Caco-2 (cell line): ENCODE data around the gene KRT6A. TPM values are rescaled to one million over a fixed set of nuclear protein-coding genes. Genes with fewer than 3 reads are reported as not detected.
"Not testable (repeated sequence)": the region's sequence is repeated elsewhere in the genome, so short reads cannot be mapped to it uniquely, and the experiment has no call there.

Experiments used
- BruUV-seq: library from RNA; stranded (reverse); fragments of 400-500 nt; replicated peaks from 2 replicates; lab custom pipeline; 2021; lab: Mats Ljungman, UMichigan
- CTCF ChIA-PET: fragments of 300-600 bp; sonication (Branson Sonifier 250); formaldehyde crosslinking; loops from one replicate; lab custom pipeline; 2022; ENCODE audit warnings: antibody characterized with exemption; lab: Charles Lee
- POLR2A ChIA-PET: fragments of 300-600 bp; sonication (Branson Sonifier 250); formaldehyde crosslinking; loops from one replicate; lab custom pipeline; 2022; ENCODE audit warnings: antibody characterized with exemption; lab: Charles Lee
- DNase-seq, 2 experiments: peaks; one replicate each; pipeline versions ENCODE4 v3.0.0 to v3.0.0-alpha.2; 2020 to 2022
- H3K27me3 ChIP-seq: replicated peaks from 2 replicates; pipeline ENCODE4 v1.6.0; 2011; ENCODE audit warnings: low read length; ENCODE audit not compliant: control insufficient read depth, insufficient read depth
- H3K36me3 ChIP-seq: 2 replicates; pipeline ENCODE4 v1.5.1; 2011; ENCODE audit warnings: low read length; ENCODE audit not compliant: control insufficient read depth, insufficient read depth
- H3K4me1 ChIP-seq: fragments of 250-450 bp; sonication (Bioruptor Pico); 2 replicates; pipeline ENCODE4 v1.5.1; 2020; ENCODE audit warnings: mild to moderate bottlenecking
- H3K4me3 ChIP-seq: 2 replicates; pipeline ENCODE4 v1.5.1; 2011; ENCODE audit warnings: low read depth, mild to moderate bottlenecking, control low read depth, low read length
- H3K9me3 ChIP-seq: fragments of 250-450 bp; sonication (Bioruptor Pico); 2 replicates; pipeline ENCODE4 v1.5.1; 2020; ENCODE audit warnings: mild to moderate bottlenecking, moderate library complexity
- H3K27ac Mint-ChIP-seq: one replicate; pipeline ENCODE4 v1.8.0; 2022; ENCODE audit warnings: mixed read lengths; ENCODE audit not compliant: unreplicated experiment
- H3K27me3 Mint-ChIP-seq: one replicate; pipeline ENCODE4 v1.8.0; 2022; ENCODE audit warnings: mixed read lengths; ENCODE audit not compliant: insufficient read depth, unreplicated experiment
- H3K36me3 Mint-ChIP-seq: one replicate; pipeline ENCODE4 v1.8.0; 2022; ENCODE audit warnings: mild to moderate bottlenecking, mixed read lengths; ENCODE audit not compliant: insufficient read depth, unreplicated experiment
- H3K4me1 Mint-ChIP-seq: one replicate; pipeline ENCODE4 v1.8.0; 2022; ENCODE audit warnings: low read depth, mixed read lengths; ENCODE audit not compliant: unreplicated experiment
- H3K4me3 Mint-ChIP-seq: one replicate; pipeline ENCODE4 v1.8.0; 2022; ENCODE audit warnings: mild to moderate bottlenecking, moderate library complexity, mixed read lengths; ENCODE audit not compliant: unreplicated experiment
- H3K9me3 Mint-ChIP-seq: one replicate; pipeline ENCODE4 v1.8.0; 2022; ENCODE audit warnings: mixed read lengths; ENCODE audit not compliant: unreplicated experiment
- intact Hi-C: fragments of 100-400 bp; cut with micrococcal nuclease; formaldehyde crosslinking; loops from one replicate; pipeline ENCODE4 v1.10.0; 2022; ENCODE audit not compliant: unreplicated experiment
- total RNA-seq: library from RNA; stranded (reverse); gene quantifications from 2 replicates; pipeline ENCODE4 v1.2.3, GENCODE V29; 2022
- TF ChIP-seq, protein P1 (sequence below), 2 experiments: fragments of 200-600 bp in 1 of 2; IDR thresholded peaks; 1 replicate in 1 of 2; 2 replicates in 1 of 2; pipeline versions ENCODE4 v1.5.1 to v1.8.0; 2011 to 2022; ENCODE audit warnings: antibody characterized with exemption in 1 of 2, control low read depth in 1 of 2, inconsistent platforms in 1 of 2, low read depth in 1 of 2, low read length in 1 of 2, mild to moderate bottlenecking in 1 of 2, moderate library complexity in 1 of 2; ENCODE audit not compliant: insufficient read depth in 1 of 2, severe bottlenecking in 1 of 2, unreplicated experiment in 1 of 2

The KRT6A gene
- total RNA-seq, 1 experiment from 2014 or later: 0.14 TPM

DNA sequence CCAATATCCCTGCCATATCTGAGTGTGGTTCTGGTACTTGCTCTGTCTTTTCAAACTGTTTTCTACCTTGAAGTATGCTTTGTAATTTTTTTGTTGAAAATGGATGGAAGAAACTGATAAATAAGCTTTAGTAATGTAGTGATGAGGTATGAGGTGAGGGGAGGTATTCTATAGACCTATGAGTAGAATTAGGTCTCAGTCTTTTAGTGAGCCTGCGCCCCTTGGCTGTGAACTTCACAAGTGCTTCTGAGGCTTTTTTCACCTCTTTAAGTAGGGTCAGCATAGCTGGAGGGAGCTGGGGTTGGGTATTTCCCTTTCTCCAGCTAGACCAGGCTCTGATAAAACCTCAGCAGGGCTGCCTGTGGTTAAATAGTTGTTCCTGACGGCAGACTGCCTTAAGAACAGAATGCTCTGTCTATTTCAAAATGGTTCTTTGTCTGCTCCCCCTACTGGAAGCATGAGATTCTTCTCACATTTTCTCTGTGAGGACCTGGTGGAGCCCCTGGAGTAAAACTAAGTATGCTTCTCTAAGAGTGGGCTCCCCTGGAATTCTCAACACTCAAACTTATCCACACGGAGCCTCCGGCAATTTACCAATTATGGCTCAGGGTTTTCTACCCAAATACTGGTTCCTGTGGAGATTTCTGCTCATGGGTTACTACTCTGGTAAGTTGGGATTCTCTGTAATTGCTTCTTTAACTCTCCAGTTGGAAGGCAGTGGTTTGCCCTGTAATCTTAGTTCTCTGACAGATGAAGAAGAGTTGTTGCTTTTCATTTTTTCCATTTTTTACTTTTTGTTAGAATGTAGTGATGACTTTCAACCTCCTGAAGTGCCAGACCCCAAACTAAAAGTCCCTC, 14.0 kb upstream of the KRT6A start:
- no peak overlapping the region for H3K27ac Mint-ChIP-seq
- H3K9me3 Mint-ChIP-seq: peaks cover 9% of the 10 kb centered on the region
- intact Hi-C loops: loop anchor here (1.0 kb wide), 2 partner anchors 135 to 351 kb away; no protein-coding TSS in a partner anchor
- no peak overlapping the region for H3K4me3 Mint-ChIP-seq
- CTCF ChIA-PET: interaction anchor here (0.7 to 1.6 kb wide), 2 partner anchors 15 to 111 kb away, joined by 3 read pairs; no protein-coding TSS in a partner anchor
- Histone ChIP-seq H3K36me3 (no peaks in the 10 kb centered on the region), H3K27me3 (no peaks in the 10 kb centered on the region), H3K4me3 (no peak overlapping the region), H3K4me1 (no peaks in the 10 kb centered on the region), H3K9me3 (0 out of 2 replicates have a peak, but pooled peaks cover 8% of the 10 kb centered on the region)
- no peaks in the 10 kb centered on the region for H3K36me3 Mint-ChIP-seq
- peak in 1 of 2 experiments; percentile 40 for DNase-seq
- POLR2A ChIA-PET: no interaction called here
- no TSS peak for BruUV-seq
- H3K27me3 Mint-ChIP-seq: peaks cover 17% of the 10 kb centered on the region
- no peaks in the 10 kb centered on the region for H3K4me1 Mint-ChIP-seq
- TF ChIP-seq, protein P1, sequence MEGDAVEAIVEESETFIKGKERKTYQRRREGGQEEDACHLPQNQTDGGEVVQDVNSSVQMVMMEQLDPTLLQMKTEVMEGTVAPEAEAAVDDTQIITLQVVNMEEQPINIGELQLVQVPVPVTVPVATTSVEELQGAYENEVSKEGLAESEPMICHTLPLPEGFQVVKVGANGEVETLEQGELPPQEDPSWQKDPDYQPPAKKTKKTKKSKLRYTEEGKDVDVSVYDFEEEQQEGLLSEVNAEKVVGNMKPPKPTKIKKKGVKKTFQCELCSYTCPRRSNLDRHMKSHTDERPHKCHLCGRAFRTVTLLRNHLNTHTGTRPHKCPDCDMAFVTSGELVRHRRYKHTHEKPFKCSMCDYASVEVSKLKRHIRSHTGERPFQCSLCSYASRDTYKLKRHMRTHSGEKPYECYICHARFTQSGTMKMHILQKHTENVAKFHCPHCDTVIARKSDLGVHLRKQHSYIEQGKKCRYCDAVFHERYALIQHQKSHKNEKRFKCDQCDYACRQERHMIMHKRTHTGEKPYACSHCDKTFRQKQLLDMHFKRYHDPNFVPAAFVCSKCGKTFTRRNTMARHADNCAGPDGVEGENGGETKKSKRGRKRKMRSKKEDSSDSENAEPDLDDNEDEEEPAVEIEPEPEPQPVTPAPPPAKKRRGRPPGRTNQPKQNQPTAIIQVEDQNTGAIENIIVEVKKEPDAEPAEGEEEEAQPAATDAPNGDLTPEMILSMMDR (IDR thresholded peaks at IDR 0.05; ENCODE audit: insufficient read depth in 1 of 2, low read depth in 1 of 2, low read length in 1 of 2, severe bottlenecking in 1 of 2, unreplicated experiment in 1 of 2): peak; percentile 54 to 68

DNA sequence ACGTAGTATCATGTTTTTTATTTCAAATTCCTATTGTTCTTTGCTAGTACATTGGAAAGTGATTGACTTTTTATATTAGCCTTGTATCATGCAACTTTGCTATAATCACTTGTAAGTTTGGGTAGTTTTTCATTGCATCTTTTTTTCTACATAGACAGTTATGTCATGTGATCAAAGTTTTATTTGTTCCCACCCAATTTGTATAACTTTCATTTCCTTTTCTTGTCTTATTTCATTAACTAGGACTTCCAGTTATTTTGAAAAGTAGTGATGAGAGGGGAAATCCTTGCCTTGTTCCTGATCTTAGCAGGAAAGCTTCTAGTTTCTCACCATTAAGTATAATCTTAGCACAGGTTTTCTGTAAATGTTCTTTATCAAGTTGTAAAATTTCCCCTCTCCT, 9.8 kb upstream of the KRT6A start:
- no peak for DNase-seq
- H3K27ac Mint-ChIP-seq: no peak overlapping the region
- intact Hi-C loops: no loop called here
- Histone ChIP-seq H3K4me3 (no peak overlapping the region), H3K9me3 (no peaks in the 10 kb centered on the region), H3K27me3 (no peaks in the 10 kb centered on the region), H3K4me1 (no peaks in the 10 kb centered on the region), H3K36me3 (no peaks in the 10 kb centered on the region)
- peaks cover 6% of the 10 kb centered on the region for H3K9me3 Mint-ChIP-seq
- no TSS peak for BruUV-seq
- ChIA-PET CTCF (no interaction called here), POLR2A (no interaction called here)
- H3K4me3 Mint-ChIP-seq: no peak overlapping the region
- TF ChIP-seq, protein P1 (IDR thresholded peaks at IDR 0.05; ENCODE audit: insufficient read depth in 1 of 2, low read depth in 1 of 2, low read length in 1 of 2, severe bottlenecking in 1 of 2, unreplicated experiment in 1 of 2): no peak
- no peaks in the 10 kb centered on the region for H3K4me1 Mint-ChIP-seq
- H3K36me3 Mint-ChIP-seq: no peaks in the 10 kb centered on the region
- H3K27me3 Mint-ChIP-seq: peaks cover 10% of the 10 kb centered on the region

DNA sequence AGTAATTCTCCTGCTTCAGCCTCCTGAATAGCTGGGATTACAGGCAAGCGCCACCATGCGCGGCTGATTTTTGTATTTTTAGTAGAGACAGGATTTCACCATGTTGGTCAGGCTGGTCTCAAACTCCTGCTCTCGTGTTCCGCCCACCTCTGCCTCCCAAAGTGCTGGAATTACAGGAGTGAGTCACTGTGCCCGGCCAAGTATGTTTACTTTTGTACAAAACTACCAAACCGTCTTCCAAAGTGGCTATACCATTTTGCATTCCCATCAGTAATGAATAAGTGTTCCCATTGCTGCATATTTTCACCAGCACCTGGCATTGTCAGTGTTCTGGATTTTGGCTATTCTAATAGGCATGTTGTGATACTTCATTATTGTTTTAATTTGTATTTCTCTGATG, 8.4 kb upstream of the KRT6A start:
- H3K27me3 ChIP-seq: no peaks in the 10 kb centered on the region
- ChIA-PET POLR2A (no interaction called here), CTCF (no interaction called here)
- H3K4me1 ChIP-seq: peaks cover 9% of the 10 kb centered on the region
- no peak for DNase-seq
- Mint-ChIP-seq H3K27me3 (peaks cover 7% of the 10 kb centered on the region), H3K4me1 (peaks cover 2% of the 10 kb centered on the region), H3K4me3 (no peak overlapping the region), H3K36me3 (no peaks in the 10 kb centered on the region), H3K27ac (no peak overlapping the region), H3K9me3 (peaks cover 6% of the 10 kb centered on the region)
- intact Hi-C loops: no loop called here
- no peak overlapping the region for H3K4me3 ChIP-seq
- TF ChIP-seq, protein P1 (IDR thresholded peaks at IDR 0.05; ENCODE audit: insufficient read depth in 1 of 2, low read depth in 1 of 2, low read length in 1 of 2, severe bottlenecking in 1 of 2, unreplicated experiment in 1 of 2): no peak
- no peaks in the 10 kb centered on the region for H3K9me3 ChIP-seq
- BruUV-seq: no TSS peak
- no peaks in the 10 kb centered on the region for H3K36me3 ChIP-seq

DNA sequence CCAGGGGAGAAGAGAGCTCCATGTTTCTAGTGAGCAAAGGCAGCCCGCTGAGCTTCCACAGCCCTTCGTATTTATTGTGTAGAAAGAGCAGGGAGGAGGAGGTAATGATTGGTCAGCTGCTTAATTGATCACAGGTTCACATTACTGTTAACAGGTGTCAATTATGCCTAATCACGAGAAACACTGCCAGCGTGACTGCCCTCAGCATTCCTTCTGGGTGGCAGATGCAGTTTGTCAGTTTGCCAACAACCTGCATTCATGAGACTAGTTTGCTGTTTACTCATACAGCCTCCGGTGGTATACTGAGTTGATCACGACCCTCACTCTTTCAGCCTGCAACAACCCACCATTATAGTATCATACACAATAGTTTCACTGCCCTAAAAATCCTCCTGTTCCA, 7.5 kb upstream of the KRT6A start:
- DNase-seq, H3K27ac Mint-ChIP-seq, H3K27me3 Mint-ChIP-seq, H3K36me3 ChIP-seq, H3K4me3 ChIP-seq, BruUV-seq, H3K4me3 Mint-ChIP-seq, H3K36me3 Mint-ChIP-seq, H3K9me3 ChIP-seq, intact Hi-C loops, CTCF ChIA-PET, H3K9me3 Mint-ChIP-seq, H3K4me1 Mint-ChIP-seq, H3K27me3 ChIP-seq: not testable (repeated sequence)
- H3K4me1 ChIP-seq: peaks cover 13% of the 10 kb centered on the region
- POLR2A ChIA-PET: interaction anchor here (0.5 kb wide), 1 partner anchor 18 kb away, joined by 3 read pairs; no protein-coding TSS in a partner anchor
